HTR-8/SVneo (cell line): ENCODE results near the gene CCNG2.
"Not testable (repeated sequence)": the region's sequence is repeated elsewhere in the genome, so short reads cannot be mapped to it uniquely, and the experiment has no call there.

Source experiments
- DNase-seq: peaks from one replicate; pipeline ENCODE4 v3.0.0; 2011; ENCODE audit warnings: low spot score, mixed read lengths; ENCODE audit not compliant: insufficient read length
- FAIRE-seq: peaks from 2 replicates; lab custom pipeline; 2011; peaks lifted over from hg19 to GRCh38; lab: Jason Lieb, UNC

The CCNG2 gene, protein sequence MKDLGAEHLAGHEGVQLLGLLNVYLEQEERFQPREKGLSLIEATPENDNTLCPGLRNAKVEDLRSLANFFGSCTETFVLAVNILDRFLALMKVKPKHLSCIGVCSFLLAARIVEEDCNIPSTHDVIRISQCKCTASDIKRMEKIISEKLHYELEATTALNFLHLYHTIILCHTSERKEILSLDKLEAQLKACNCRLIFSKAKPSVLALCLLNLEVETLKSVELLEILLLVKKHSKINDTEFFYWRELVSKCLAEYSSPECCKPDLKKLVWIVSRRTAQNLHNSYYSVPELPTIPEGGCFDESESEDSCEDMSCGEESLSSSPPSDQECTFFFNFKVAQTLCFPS

DNA sequence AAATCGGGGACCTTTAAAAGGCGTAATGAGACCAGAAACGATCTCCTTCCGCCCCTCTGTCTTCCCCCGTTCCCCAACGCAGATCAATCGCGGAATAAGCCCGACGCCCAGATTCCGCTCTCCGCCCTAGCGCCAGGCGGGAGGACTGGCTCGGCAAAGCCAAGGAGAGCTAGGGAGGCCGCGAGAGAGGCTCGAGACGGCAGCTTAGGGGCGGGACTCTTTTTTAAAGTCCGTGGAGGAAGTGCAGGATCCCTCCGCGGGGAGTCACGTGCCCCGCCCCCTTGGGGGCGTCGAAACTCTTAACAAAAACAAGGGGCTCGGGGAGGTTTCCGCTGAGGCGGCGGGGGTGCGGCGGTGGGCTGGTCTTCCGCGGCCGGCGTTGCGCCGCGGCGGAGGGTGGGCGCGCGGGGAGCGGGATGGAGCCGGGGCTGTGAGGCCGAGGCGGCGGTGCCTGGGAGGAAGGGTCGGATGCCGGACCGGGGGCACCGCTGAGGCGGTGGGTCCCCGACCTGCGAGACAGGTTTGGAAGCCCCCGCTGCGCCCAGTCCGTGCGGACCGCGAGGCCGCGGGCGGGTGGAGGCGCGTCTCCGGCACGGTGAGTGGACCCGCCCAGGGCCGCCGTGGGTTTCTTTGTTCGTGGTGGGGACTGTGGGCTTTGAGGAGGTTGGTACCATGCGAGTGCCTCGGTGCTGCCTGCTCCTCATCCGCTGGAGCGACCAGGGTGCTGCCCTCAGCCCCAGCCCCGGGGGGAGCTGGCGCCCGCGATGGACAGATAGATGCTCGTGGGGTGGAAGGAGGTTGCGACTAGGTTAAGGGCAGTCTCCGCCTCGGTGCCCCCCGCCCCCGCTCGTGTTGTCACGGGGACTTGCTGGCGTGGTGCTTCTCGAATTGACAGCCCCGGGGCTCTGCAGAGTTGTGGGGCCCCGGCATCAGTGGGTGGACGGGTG is at the start of gene CCNG2:
Gene CCNG2 (plus strand): TSS at position 296 of the 947 bp plus-strand sequence. CDS start 1,326 bp downstream, outside the sequence.
- DNase-seq = peak; percentile 48

DNA sequence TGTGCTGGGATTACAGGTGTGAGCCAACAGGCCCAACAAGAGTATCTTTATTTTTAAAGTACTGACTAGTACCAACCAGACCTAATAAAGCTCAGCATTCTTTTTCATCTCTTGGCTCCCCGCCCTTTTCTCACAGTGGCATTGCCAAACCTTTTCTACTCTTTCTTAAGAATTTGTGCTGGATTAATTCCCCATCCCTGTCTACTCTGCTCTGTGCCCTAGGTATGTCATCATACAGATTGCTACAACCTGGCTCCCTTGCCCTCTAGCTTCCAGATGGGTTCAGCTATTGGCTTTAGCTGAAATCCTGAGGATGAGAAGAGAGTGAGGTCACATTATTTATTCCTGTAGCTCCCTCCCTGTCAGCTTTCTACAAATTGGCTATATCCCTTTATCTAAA is 46.3 kb upstream of the CCNG2 start:
- FAIRE-seq (no peak), DNase-seq (no peak)

More for the DNA sequence above, at the start of gene CCNG2:
- no peak for FAIRE-seq

DNA sequence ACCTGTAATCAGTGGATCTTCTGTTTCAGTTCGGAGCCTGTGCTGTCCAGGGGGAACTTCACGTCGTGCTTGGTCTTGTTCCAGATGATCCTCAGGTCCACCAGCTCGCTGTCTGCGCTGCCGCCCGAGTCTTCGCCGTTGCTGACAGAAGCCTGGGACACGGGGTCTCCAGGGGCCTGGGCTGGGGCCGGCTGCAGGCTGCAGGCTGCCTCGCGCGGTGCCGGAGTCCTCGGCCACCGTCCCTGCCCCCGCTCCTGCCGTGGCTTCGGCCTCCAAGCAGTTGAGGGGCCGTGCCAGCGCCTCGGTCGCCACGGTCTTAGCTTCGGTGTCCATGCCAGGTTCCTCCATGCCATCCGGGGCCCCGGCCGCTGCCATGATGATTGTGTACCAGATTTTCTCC is 43.9 kb upstream of the CCNG2 start:
- no peak for DNase-seq
- FAIRE-seq = no peak

DNA sequence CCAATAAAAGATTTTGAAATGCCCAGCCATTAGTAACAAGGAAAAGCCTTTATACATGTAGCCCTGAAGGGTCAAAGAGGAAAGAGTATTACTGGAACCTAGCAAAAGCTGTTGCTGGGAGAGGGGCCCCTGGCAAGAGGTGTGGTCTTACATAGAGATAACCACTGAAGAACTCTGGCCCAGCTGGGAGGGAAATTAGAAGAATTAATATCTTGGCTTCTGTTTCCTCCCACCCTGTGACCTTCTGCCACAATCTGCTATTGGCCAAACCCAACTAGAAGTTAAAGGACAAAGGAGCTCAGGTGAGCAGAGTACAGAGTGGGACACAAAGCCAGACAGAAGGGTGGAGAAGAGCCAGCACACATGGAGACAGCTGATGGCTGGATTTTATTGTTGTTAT is 39.3 kb upstream of the CCNG2 start:
- no peak for FAIRE-seq
- DNase-seq = no peak

GRCh38 chr4:77120886-77121508 is 36.0 kb upstream of the CCNG2 start:
- DNase-seq (no peak), FAIRE-seq (no peak)

DNA sequence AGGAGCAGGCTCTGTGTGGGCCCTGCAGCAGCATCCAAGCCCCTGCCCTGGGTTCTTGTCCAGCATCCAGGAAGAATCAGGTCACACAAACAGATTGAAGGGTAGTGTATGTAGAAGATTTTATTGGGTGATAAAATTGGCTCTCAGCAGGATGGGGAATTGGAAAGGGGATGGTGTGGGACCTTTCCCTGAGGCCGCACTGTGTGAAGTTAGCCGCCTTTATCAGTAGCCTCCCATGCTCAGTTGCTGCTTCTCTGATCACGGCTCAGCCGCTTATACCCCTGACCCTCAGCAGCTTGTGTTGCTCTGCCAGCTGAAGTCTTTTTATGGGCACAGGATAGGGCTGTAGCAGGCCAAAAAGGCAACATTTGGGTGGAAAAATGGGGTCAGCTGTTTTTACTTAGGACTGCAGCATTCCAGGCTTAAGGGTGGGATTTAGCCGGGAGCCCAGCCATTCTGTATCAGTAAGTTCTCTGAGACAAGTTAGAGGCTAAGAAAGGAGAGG is 35.2 kb upstream of the CCNG2 start:
- no peak for FAIRE-seq
- no peak for DNase-seq

- DNase-seq = no peak
- no peak for FAIRE-seq
Measured at GRCh38 chr4:77122656-77123055, 34.4 kb upstream of the CCNG2 start.

GRCh38 chr4:77123411-77123810 is 33.6 kb upstream of the CCNG2 start:
- FAIRE-seq (no peak), DNase-seq (no peak)

DNA sequence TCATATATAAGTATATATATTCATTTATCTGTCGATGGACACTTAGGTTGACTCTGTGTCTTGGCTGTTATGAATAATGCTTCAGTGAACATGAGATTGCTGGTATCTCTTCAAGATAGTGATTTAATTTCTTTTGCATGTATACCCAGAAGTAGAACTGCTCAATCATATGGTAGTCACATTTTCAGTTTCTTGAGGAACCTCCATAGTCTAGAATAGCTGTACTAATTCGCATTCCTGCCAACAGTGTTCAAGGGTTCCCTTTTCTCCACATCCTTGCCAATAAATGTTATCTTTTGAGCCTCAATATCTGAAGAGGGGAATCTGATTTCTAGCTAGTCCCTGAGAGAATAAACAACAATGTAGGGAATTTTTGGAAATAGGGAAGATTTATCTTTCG is 32.4 kb upstream of the CCNG2 start:
- DNase-seq = no peak
- no peak for FAIRE-seq

GRCh38 chr4:77125961-77126360 is 31.0 kb upstream of the CCNG2 start:
- FAIRE-seq (no peak), DNase-seq (no peak)

- FAIRE-seq (no peak), DNase-seq (no peak)
Measured at GRCh38 chr4:77126809-77127208, 30.2 kb upstream of the CCNG2 start.

- no peak for FAIRE-seq
Measured at GRCh38 chr4:77127215-77127614, 29.8 kb upstream of the CCNG2 start.

DNA sequence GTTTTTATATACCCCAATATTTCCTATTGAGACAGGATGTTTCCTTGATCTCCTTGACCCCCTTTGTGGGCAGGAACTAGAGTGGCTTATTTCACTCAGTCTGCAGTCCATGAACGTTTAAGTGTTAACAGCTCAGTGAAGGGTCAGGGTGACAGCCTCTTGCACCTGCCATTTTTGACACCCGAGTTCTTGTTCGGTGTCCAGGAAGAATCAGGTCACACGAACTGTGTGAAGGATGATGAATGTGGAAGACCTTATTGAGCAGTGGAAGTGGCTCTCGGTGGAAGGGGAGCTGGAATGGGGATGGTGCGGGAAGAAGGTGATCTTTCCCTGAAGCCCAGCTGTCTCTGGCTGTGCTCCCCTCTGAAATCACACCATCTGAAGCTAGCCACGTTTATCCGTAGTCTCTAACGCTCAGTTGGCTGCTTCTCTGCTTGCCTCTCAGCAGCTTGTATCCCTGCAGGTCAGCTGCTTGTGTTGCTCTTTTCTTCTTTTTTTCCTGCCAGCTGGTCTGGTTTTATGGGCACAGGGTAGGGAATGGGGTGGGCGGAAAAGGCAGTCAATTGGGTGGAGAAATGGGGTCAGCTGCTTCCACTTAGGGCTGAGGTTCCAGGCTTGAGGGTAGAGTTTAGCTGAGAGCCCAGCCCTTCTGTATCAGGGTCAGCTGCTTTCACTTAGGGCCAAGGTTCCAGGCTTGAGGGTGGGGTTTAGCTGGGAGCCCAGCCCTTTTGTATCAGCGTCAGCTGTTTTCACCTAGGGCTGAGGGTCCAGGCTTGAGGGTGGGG is 29.0 kb upstream of the CCNG2 start:
- no peak for DNase-seq
- no peak for FAIRE-seq

More at GRCh38 chr4:77127215-77127614, 29.8 kb upstream of the CCNG2 start:
- DNase-seq = no peak

DNA sequence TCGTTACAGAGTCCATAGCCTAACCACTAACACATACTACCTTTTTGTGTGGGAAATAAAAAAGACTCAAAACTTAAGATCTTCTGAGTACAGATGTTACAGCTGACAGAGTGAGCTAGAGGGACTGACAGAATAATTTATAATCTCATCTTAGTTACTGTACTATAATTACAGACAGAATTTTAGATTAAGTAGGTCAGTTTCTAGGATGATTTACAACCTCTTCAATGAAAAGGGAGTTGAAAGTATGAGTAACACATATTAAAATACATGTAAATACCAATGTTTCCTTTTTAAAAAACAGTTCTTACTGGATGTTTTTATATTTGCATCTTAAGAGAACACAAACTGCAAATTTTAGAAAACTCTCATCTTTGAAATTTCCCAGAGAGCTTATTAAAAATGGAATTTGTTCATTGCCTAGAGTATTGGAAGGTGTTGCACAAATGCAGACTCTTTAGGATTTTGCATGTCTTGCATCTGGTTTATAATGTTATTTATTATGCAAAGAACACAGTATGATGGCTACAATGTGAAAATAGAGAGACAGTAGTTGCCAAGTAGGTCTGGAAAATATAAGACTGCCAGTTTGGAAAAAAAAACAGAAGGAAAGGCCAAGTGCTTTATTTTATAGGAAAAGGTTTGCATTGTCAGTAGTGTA is 24.2 kb upstream of the CCNG2 start:
- DNase-seq (no peak), FAIRE-seq (no peak)

DNA sequence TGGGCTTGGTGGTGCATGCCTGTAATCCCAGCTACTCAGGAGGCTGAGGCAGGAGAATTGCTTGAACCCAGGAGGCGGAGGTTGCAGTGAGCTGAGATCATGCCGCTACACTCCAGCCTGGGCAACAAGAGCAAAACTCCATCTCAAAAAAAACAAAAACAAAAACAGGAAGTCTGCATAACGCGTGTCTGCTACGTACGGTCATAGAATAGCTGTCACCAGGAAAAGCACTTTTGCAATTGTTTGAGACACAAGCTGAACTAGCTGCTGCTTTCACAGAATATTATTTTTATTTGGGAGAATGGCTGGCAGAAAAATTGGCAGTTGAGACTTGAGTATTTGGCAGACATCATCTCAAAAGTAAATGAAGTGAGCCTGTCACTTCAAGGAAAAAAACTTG is 19.6 kb upstream of the CCNG2 start:
- FAIRE-seq, DNase-seq: not testable (repeated sequence)

GRCh38 chr4:77141964-77142645 is 14.9 kb upstream of the CCNG2 start:
- DNase-seq = no peak
- no peak for FAIRE-seq

- FAIRE-seq (no peak), DNase-seq (no peak)
Measured at GRCh38 chr4:77142646-77143028, 14.4 kb upstream of the CCNG2 start.

DNA sequence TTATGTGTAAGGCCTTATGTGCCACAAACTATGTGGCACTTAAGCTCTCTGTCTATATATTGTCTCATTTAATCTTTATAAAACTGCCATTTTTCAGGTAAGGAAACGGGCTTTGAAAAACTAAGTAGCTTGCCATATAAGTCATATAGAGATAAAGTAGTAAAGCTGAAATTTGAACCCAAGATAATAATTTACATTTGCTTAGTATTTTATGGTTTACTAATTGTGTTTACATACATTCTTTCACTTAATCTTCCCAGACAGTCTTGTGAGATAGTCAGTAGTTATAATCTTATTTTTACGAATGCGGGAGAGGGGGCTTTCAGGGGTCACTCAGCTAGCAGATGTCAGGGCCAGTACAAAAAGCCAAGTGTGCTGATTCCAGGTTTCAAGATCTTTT is 13.9 kb upstream of the CCNG2 start:
- DNase-seq = no peak
- FAIRE-seq = no peak

- no peak for DNase-seq
- no peak for FAIRE-seq
Measured at GRCh38 chr4:77145842-77146185, 11.2 kb upstream of the CCNG2 start.
